ENCODE measurements around the gene DPY19L3. TPM values are rescaled to one million over a fixed set of nuclear protein-coding genes. Genes with fewer than 3 reads are reported as not detected.
"Not testable (repeated sequence)": the region's sequence is repeated elsewhere in the genome, so short reads cannot be mapped to it uniquely, and the experiment has no call there.

DPY19L3 gene
- total and polyA plus RNA-seq, 2 donors (not counting 1 experiment from before 2014, with no cell fraction given), result 18.8 to 24.2 TPM

DNA sequence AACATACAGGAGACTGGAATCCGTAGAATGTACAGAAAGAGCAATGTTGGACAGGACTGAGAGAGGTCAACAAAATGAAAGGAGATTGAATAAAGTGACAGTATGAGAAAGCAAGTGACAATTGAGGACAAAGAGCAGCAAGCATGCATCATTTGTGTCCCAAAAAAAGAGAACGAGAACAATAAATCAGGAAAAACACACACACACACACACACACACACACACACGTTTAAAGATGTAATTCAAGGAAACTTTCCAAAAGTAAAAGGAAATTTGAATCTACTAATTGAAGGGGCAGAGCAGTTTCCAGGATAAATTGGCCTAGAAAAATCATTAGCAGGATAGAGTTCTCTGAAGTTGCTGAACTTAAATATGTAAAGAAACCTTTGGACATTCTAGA, 16.9 kb downstream of the DPY19L3 start:
- Histone ChIP-seq H3K9ac (ENCODE audit: insufficient read depth, low read length) (no peak overlapping the region), H3K4me3 (replicated peaks in 1 of 4; ENCODE audit: control extremely low read depth in 1 of 4, insufficient read depth in 1 of 4, low read depth in 3 of 4, low read length in 4 of 4) (no peak overlapping the region), H3K27ac (ENCODE audit: insufficient read depth, low read length) (no peak overlapping the region), H3K36me3 (ENCODE audit: control insufficient read depth, insufficient read depth, low read length) (no peaks in the 10 kb centered on the region), H3K27me3 (ENCODE audit: control insufficient read depth, insufficient read depth, low read length) (no peaks in the 10 kb centered on the region), H4K20me1 (ENCODE audit: control insufficient read depth, extremely low read depth, insufficient read depth, low read length) (no peaks in the 10 kb centered on the region), H3K79me2 (ENCODE audit: control insufficient read depth, insufficient read depth, low read length) (no peaks in the 10 kb centered on the region), H3K4me1 (ENCODE audit: control insufficient read depth, extremely low read depth, insufficient read depth, low read length) (no peaks in the 10 kb centered on the region), H3K4me2 (ENCODE audit: extremely low read depth, insufficient read depth, low read length) (no peak overlapping the region), H3K9me3 (ENCODE audit: control insufficient read depth, insufficient read depth, low read depth, low read length) (no peaks in the 10 kb centered on the region), H2AFZ (ENCODE audit: low read length) (no peak overlapping the region)
- TF ChIP-seq, protein P1, sequence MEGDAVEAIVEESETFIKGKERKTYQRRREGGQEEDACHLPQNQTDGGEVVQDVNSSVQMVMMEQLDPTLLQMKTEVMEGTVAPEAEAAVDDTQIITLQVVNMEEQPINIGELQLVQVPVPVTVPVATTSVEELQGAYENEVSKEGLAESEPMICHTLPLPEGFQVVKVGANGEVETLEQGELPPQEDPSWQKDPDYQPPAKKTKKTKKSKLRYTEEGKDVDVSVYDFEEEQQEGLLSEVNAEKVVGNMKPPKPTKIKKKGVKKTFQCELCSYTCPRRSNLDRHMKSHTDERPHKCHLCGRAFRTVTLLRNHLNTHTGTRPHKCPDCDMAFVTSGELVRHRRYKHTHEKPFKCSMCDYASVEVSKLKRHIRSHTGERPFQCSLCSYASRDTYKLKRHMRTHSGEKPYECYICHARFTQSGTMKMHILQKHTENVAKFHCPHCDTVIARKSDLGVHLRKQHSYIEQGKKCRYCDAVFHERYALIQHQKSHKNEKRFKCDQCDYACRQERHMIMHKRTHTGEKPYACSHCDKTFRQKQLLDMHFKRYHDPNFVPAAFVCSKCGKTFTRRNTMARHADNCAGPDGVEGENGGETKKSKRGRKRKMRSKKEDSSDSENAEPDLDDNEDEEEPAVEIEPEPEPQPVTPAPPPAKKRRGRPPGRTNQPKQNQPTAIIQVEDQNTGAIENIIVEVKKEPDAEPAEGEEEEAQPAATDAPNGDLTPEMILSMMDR (conservative IDR thresholded peaks at IDR 0.05 in 1 of 2, IDR thresholded peaks at IDR 0.05 in 1 of 2; ENCODE audit: low read depth in 1 of 2, low read length in 2 of 2), result no peak
- TF ChIP-seq EZH2 (IDR thresholded peaks at IDR 0.05; ENCODE audit: low read length, missing control alignments), result no peak
- DNase-seq (ENCODE audit: low read depth in 2 of 2), result no peak

DNA sequence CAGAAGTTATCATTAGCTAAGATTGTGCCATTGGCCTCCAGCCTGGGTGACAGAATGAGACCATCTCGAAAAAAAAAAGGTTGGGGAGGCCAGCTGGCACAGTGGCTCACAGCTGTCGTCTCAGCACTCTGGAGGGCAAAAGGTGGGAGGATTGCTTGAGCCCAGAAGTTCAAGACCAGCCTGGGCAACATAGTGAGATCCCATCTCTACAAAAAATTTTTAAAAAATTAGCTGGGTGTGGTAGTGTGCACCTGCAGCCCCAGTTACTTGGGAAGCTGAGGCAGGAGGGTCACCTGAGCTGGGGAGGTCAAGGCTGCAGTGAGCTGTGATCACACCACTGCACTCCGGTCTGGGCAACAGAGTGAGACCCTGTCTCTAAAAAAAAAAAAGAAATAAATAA, 18.4 kb downstream of the DPY19L3 start:
- H3K36me3 ChIP-seq (ENCODE audit: control insufficient read depth, insufficient read depth, low read length); H2AFZ ChIP-seq (ENCODE audit: low read length); H3K4me3 ChIP-seq (replicated peaks in 1 of 4; ENCODE audit: control extremely low read depth in 1 of 4, insufficient read depth in 1 of 4, low read depth in 3 of 4, low read length in 4 of 4); H3K9ac ChIP-seq (ENCODE audit: insufficient read depth, low read length); H3K4me2 ChIP-seq (ENCODE audit: extremely low read depth, insufficient read depth, low read length); DNase-seq (ENCODE audit: low read depth in 2 of 2); H3K9me3 ChIP-seq (ENCODE audit: control insufficient read depth, insufficient read depth, low read depth, low read length); H3K4me1 ChIP-seq (ENCODE audit: control insufficient read depth, extremely low read depth, insufficient read depth, low read length); H3K27ac ChIP-seq (ENCODE audit: insufficient read depth, low read length); H3K79me2 ChIP-seq (ENCODE audit: control insufficient read depth, insufficient read depth, low read length); H3K27me3 ChIP-seq (ENCODE audit: control insufficient read depth, insufficient read depth, low read length); H4K20me1 ChIP-seq (ENCODE audit: control insufficient read depth, extremely low read depth, insufficient read depth, low read length): not testable (repeated sequence)

DNA sequence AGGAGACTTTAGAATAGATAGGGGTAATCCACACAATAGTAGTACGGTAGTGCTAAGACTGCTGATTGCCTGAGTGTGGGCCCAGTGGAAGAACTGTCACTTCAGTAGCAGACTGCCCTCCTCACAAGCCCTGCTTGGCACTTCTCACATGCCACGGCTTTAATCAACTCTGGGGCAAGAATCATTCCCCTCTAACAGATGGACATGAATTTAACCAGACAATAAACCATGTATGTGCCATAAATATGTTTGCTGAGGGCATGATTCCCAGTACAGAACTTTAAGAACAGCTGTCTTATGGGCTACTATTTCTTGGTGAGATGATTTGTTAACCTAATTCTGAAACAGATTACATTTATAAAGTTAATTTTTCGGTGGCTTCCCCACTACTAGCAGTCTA, 22.0 kb downstream of the DPY19L3 start:
- TF ChIP-seq, protein P1 (conservative IDR thresholded peaks at IDR 0.05 in 1 of 2, IDR thresholded peaks at IDR 0.05 in 1 of 2; ENCODE audit: low read depth in 1 of 2, low read length in 2 of 2), result no peak
- no peak for TF ChIP-seq EZH2 (IDR thresholded peaks at IDR 0.05; ENCODE audit: low read length, missing control alignments)
- no peaks in the 10 kb centered on the region for H4K20me1 ChIP-seq (ENCODE audit: control insufficient read depth, extremely low read depth, insufficient read depth, low read length)
- H3K4me1 ChIP-seq (ENCODE audit: control insufficient read depth, extremely low read depth, insufficient read depth, low read length), result no peaks in the 10 kb centered on the region
- H3K27ac ChIP-seq (ENCODE audit: insufficient read depth, low read length), result no peak overlapping the region
- H3K4me3 ChIP-seq (replicated peaks in 1 of 4; ENCODE audit: control extremely low read depth in 1 of 4, insufficient read depth in 1 of 4, low read depth in 3 of 4, low read length in 4 of 4), result no peak overlapping the region
- no peak overlapping the region for H3K9ac ChIP-seq (ENCODE audit: insufficient read depth, low read length)
- no peaks in the 10 kb centered on the region for H3K9me3 ChIP-seq (ENCODE audit: control insufficient read depth, insufficient read depth, low read depth, low read length)
- no peak overlapping the region for H2AFZ ChIP-seq (ENCODE audit: low read length)
- no peaks in the 10 kb centered on the region for H3K79me2 ChIP-seq (ENCODE audit: control insufficient read depth, insufficient read depth, low read length)
- no peak for DNase-seq (ENCODE audit: low read depth in 2 of 2)
- no peaks in the 10 kb centered on the region for H3K36me3 ChIP-seq (ENCODE audit: control insufficient read depth, insufficient read depth, low read length)
- H3K27me3 ChIP-seq (ENCODE audit: control insufficient read depth, insufficient read depth, low read length), result no peaks in the 10 kb centered on the region
- H3K4me2 ChIP-seq (ENCODE audit: extremely low read depth, insufficient read depth, low read length), result no peak overlapping the region

Data from fibroblast of lung (primary cell).